ENCODE data around the gene ZNF778. TPM values are rescaled to one million over a fixed set of nuclear protein-coding genes. Genes with fewer than 3 reads are reported as not detected.
A peak's percentile ranks its signal among the peaks of the same experiment; 100 is the strongest.

ZNF778 gene
- 1 to 10 TPM; 5.0 to 6.1 (median 5.3) TPM for polyA plus RNA-seq (ENCODE audit: insufficient read length in 4 of 4)

DNA sequence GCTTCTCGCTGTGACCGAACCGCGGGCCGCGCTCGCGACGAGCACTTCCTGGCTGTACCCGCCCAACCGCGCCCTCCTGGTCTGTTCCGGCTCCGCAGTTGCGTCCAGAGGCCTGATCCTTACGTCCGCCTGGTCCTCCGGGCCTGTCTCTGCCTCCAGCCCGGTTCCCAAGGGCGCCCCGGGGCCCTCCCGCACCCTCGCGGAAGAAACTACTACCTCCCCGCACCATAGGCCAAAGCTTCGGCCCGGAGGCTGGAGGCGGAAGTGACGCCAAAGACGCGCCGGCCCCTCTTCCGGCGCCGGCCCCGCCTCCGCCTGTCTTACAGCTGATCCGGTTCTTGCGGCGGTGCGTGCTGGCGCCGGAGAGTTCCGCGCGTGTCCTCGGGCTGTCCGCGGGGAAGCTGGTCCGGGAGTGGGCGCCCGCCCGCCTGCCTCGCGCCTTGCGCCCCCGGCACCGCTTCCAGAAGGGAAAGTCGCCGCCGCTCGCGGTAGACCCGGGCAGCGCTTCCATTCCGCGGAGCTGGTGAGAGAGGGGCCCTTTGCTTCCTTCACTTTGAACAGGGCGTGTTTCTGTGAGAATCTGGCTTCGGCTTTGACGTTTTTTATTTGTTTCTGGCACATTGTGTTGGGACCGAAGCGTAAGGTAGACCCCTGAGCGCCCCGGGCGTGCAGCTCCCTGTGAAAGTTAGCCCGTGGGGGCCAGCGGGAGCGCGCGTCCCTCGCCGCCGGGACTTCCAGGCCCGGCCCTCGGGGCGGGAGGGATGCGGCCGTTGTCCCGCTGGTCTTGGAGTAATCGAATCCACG, at the start of gene ZNF778:
ZNF778 (plus strand) TSS at position 316 of the 804 bp plus-strand sequence. CDS start 3,425 bp downstream, outside the sequence.
- DNase-seq (ENCODE audit: low read depth in 4 of 4, low spot score in 3 of 4) = peak; percentile 62 to 73 (median 72)

DNA sequence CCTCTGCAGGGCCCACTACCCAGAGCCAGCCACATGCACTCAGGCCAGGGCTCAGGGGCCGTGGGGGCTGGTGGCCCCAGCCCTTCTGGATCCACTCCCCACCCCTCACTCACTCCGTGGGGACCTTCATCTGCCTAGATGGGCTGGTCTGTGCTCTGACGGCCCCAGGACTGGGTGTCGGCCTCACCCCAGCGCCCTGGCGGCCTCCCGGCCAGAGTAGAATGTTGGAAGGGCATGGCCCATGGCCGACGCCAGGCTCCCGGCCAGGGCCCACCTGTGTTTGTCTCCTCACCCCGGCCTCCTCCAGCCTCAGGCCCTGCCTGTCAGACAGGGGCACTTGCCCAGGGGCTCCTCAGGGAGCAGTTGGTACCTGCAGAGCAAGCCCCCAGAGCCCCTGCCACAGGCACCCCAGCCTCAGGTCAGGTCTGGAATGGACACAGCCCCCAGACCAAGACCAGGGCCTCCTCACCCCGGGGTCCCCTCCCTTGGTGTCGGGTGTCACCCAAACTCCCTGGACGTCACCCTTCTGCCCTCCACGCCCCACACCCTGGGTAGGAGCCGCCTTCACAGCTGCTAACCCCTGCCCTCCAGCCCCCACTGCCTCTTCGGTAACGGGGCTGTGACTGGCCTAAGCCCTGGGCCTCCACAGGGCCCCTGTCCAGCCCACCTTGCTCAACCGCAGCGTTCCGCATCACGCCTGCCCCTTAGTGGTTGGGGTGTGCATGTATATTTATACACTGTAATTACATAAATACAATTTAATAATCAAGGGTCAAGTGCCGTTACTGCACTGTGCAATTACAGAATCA, 48.9 kb upstream of the ZNF778 start:
- DNase-seq (ENCODE audit: low read depth in 4 of 4, low spot score in 3 of 4) = no peak

DNA sequence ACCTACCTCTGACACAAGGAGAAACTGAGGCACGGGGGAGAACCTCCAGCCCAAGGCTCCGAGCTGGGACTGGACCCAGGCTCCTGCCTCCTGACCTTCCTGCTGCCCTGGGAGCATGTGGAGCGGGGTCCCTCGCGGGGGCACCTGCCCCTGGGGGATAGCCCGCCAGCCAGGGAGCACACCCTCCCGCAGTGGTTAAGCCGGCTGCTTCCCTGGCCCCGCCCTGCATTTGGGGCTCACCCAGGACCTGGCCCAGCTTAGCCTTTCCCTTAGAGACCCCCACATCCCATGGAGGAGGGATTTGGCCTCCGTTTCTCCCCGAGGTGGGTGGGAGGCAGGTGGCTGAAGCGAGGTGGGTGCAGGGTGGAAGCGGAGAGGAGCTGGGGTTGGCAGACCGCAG, 47.7 kb upstream of the ZNF778 start:
- no peak for DNase-seq (ENCODE audit: low read depth in 4 of 4, low spot score in 3 of 4)

DNA sequence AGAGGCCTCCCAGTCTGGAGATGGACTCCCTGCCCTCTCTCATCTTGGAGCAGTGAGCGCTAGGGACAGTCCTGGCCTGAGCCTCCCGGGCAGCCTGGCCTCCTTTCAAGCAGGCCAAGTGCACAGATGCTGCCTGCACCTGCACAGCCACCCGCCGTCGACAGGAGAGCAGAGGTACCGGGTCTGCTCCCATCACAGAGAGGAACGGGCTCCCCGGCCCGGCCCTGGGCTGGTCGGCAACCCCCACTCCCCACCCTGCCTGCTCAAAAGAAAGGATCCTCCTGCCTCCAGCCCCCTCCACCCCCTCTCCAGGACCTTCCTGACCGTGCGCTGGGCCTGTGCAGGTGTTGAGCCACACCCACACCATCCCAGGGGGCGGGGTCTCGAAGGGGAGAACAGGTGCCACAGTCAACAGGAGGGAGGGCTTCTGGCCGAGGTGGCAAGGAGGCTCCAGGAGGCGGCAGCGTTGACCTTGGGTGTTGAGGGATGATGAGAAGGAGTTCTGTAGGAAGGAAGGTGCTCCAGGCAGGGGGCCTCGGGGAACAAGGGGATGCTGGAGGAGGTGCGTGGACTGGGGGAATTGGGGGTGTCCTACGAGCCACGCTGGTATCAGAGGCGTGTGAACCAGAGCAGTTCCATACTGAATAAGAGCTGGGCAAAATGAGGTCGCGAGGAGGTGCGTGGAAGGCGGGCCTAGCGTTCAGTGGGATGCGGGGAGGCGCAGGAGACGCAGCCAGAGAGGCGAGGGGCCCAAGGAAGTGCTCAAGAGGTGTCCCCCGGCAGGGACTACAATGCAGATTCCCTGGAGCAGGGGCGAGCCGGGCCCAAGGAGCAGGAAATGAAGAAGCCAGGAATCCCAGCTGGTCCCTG, 46.9 kb upstream of the ZNF778 start:
- no peak for DNase-seq (ENCODE audit: low read depth in 4 of 4, low spot score in 3 of 4)

DNA sequence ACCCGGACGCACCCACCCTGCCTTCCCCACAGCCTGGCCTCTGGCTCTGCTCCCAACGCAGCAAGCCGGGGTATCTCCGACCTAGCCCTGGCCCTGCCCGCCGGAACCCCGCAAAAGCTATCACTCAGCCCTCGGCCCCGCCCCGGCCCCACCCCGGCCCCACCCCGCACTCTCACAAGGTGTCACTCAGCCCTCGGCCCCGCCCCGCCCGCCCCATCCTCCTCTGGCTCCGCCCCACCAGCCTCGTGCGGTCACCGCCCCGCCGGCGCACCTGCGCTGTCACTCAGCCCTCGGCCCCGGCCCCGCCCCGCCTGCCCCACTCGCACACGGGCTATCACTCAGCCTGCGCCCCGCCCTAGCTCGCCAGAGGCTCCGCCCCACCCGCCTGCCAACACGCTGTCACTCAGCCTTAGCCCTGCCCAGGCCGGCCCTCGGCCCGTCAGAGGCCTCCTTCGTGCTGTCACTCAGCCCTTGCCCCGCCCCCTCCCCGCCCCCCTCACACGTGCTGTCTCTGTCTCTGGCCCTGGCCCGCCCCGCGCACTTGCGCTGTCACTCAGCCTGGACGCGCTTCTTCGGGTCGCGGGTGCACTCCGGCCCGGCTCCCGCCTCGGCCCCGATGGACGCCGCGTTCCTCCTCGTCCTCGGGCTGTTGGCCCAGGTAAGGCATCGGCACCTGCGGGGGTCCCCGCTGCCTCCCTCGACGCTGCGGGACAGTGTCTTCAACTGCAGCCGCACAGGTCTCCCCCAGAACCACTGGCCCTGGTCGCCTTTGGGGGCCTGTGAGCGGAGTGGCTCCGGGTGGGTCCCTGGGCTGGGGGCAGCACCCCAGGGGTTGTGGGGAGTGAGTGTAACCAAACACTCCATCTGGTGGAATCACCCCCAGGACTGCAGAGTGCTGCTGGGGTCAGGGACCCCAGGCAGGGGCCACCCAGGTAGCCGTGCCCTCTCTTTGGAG, 46.0 kb upstream of the ZNF778 start, which contains the start of gene CDH15:
CDH15 (plus strand) TSS at position 533 of the 955 bp plus-strand sequence; CDS start at position 617, 84 bp downstream.
- peak; percentile 70 to 82 (median 76) for DNase-seq (ENCODE audit: low read depth in 4 of 4, low spot score in 3 of 4)

DNA sequence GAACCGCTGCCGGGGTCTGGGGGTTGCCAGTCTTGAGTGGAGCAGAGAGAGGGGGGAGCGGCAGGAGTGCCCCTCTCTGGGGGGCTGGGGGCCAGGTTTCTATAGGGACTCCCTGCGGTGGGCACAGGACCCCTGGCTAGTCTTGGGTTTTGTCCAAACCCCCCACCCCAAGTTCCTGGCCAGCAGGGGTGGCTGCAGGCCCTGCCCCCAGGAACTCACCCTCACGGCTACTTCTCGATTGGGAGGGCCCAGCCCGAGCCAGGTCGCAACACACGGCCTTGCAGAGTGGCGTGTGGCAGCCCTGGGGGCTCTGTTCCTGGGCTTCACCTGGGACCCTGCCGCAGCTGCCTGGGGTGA, 45.4 kb upstream of the ZNF778 start:
- DNase-seq (ENCODE audit: low read depth in 4 of 4, low spot score in 3 of 4) = no peak

DNA sequence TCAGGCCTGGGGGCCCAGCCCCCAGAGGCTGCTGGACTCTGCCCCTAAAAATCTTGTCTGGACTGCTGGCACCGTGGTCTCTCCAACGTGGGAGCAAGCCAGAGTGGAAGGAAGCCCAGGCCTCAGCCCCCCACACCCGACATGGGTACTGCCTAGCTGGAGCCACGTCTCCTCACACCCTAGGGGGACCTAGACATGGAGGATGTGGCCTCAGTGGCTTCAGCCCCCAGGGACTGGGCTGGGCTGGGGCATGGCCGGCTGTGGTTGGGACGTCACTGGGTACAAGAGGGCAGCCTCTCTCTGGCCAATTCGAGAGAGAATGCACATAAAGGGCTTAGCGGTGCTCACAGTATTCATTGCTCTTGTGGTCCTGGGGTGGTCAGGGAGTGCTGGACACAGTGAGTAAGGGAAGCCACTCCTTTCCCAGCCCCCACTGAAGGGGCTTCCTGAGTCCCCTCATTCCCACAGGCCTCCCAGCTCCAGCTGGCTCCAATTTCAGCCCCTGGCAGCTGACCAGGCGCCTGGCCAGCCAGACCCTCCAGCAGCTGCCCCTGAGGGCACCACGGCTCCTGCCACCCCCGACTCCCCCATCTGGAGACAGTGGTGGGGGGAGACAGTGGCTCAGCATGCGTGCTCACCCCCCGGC, 44.9 kb upstream of the ZNF778 start:
- DNase-seq (ENCODE audit: low read depth in 4 of 4, low spot score in 3 of 4) = no peak

DNA sequence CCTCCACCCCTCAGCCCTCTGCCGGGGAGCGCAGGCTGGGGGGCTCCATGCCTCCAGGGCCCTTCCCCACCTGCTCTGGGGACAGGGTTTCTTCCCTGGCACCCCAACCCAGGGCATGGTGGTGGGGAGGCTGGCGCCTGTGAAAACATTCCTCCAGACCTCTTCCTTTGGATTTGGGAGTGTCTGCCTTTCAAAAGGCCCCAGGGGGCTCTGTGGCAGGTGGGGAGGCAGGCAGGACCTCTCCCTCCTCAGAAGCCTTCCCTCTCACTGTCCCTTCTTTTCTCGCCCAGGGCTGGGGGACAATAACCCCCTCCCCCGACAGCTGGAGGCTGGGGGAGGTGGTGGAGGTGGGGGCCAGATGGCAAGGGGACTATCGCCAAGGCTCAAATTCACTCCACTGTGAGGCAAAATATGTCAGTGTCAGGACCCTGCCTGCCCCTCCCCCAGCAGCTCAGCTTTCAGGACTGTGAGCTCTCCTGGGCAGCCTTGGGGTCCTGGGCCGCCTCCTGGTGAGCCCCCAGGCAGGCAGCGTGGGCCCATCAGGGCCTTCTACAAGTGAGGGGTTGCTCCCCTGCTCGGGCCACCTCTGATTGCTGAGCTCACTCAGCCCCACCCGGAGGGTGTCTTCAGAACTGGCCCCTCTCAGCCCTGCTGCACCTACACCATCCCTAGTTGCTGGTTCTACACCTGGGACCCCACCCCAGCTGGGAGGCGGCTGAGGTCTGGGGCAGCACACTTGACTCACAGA, 44.2 kb upstream of the ZNF778 start:
- DNase-seq (ENCODE audit: low read depth in 4 of 4, low spot score in 3 of 4) = no peak

DNA sequence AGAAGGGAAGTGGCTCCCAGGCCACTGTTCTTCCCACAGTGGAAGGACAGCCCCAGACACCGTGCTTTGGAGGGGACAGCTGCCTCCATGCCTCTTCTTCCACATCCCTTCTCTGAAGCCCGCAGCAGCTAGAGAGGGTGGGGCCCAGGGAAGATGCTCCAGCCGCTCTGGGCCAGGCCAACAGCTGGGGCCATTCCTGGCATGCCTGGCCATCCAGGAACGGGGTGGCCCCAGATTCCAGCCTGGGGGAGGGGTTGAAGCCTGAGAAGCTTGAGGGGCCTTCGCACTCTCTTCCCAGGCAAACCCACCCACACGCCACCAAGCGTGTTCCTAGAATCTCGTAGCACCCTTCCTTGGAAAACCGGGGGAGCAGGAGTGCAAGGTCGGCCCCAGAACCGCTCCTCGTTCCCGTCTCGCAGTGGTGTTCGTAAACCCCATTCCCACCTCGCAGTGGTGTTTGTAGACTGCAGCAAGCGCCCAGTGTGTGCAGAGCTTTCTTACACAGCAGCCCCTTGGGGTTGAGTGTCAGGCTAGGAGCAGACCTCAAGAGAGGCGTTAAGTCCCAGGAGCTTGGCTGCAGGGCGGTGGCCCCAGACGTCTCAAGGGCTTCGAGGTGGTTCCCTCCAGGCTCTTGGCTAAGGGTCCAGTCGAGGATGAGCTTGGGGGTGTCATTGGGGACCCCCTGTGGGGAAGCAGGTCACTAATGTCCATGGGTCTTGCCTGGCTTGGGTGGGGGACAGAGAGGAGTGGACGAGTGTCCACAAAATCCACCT, 43.3 kb upstream of the ZNF778 start:
- DNase-seq (ENCODE audit: low read depth in 4 of 4, low spot score in 3 of 4) = no peak

DNA sequence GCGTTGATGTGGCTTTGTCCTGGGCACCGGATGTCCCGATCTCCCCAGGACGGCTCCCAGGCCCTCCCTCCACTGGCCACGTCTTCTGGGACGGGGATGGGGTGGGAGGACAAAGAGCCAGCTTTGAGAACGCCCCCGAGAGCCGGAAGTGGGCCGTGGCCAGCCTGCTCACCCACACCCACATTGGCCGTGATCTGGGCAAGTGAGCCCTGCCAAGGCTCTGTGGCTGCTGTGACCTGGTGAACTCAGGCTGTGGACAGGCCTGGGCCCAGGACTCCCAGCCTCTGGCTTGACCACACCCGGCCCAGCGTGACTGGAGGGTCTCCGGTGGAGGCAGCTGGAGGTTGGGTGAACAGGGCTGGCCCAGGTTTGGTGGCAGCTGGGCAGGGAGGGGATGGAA, 42.6 kb upstream of the ZNF778 start:
- no peak for DNase-seq (ENCODE audit: low read depth in 4 of 4, low spot score in 3 of 4)

DNA sequence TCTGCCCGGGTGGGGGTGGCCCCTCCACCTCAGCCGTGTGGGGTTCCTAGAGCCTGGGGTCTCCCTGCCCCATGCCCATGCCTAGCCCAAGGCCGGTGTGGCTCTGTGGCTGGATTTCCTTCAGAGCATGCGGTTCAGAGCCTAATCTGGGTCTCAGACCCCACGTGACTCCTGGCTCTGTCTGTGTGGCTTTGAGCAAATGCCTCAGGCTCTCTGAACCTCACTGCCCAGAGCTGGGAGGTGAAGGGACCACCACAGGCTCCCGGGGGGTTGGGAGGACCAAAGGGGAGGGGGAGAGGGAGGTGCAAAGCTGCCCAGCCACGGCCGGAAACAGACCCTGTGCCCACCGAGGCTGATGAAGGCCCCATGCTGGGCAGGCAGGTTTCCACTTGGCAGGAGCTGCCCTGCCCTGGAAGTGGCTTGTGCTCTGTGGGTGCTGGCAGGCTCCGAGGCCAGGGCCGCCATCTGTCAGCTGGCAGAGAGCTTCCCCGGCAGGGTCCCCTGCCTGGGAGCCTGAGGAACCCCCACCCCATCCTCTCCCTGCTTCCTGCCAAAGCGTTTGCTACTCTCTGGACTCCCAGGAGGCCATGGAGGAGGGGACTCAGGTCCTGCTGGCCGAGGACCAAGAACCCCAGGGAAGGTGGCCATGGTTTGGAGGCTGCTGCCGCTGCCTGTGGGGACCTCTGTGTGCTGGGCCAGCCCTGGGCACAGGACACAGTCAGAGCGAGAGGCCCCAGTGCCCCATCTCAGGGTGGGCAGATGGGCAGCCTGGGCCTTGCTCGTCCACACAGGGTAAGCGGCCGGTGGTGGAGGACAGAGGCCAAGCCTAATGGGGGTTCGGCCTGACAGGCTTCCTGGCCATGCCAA, 42.0 kb upstream of the ZNF778 start:
- DNase-seq (ENCODE audit: low read depth in 4 of 4, low spot score in 3 of 4) = no peak

DNA sequence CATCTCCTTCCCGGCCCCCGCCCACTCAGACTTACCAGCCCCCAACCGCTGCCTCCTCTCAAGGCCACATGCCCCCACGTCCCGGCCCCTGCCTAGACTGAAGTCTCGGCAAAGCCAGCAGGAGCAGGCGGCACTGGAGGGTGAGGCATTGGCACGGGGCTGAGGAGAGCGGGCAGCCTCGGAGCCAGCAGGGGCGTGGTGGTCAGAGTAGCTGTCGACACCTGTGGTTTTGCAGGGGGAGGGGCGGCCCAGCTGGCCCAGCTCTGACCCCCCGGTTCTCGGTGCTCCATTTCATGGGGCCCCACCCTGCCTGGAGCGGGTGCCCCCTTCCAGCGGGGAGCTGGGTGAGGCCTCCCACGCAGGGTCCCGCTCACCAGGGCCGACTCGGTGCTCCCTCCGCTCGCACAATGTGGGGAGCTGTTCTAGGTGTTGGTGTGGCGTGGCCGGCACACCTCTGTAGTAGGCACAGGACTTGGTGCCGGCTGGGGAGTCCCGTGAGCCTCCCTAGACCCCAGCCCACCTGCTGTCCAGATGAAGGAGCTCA, 41.3 kb upstream of the ZNF778 start:
- no peak for DNase-seq (ENCODE audit: low read depth in 4 of 4, low spot score in 3 of 4)

DNA sequence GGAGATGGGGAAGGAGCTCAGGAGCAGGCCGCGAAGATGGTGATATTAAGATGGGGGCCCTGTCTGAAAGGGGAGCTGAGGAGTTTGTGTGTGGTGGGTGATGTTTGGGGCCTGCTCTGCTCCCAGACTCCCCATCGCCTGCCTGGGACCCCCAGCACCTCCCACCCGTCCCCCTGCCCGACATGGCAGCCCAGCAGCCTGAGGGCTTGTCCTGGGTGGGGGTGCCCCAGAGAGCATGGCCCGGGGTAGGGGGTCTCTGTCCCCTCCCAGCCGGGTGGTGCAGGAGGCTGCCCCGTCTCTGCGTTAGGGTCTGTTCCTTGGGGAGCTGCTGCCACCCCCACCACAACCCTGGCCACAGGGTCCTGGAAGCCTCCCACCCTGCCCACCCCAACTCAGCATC, 40.8 kb upstream of the ZNF778 start:
- DNase-seq (ENCODE audit: low read depth in 4 of 4, low spot score in 3 of 4) = no peak

DNA sequence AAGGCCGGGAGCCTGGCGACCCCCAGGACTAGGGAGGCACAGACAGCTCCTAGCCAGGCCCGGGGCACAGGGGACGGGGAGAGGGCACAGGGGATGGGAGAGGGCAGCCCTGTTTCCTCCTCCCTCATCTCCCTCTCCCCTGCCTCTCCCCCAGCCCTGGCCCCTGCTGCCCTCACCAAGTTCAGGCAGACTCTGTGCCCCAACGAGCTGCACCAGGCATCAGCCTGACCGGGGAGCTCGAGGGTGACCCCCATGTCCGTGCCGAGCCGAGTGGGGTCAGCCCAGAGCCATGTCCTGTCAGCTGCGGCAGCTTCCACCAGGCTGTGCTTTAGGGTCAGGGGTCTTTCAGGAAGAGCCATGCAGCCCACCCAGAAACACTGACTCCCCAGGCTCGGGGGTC, 40.0 kb upstream of the ZNF778 start:
- no peak for DNase-seq (ENCODE audit: low read depth in 4 of 4, low spot score in 3 of 4)

DNA sequence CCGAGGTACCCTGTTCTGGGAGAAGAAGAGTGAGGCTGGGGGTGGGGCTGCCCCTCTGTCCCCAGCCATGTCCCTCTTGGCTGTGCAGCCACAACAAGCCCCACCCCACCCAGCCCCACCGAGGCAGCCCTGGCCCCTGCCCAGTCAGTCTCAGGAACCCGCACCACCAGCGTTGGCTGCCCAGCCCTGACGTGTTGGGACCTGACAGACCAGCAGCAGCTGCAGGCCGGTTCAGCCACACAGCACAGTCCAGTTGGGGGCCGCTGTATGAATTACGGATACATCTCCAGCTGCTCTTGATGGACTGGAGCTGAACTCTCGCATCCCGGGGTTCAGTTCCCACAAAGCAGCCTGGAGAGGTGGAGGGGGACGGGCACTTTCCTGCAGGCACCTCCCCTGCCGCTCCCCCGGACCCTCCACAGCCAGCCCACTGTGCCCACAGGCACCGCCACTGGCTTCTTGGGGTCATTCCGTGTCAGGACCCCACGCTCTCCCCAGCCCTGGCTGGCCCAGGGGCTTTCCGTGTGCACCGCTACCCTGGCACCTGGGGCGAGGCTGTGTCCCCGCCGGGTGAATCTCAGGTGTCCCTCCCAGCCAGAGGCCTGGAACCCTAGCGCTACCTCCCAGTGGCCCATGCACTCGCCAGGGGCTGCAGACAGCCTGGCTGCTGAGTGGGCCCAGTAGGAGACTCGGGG, 38.9 kb upstream of the ZNF778 start:
- DNase-seq (ENCODE audit: low read depth in 4 of 4, low spot score in 3 of 4) = no peak

DNA sequence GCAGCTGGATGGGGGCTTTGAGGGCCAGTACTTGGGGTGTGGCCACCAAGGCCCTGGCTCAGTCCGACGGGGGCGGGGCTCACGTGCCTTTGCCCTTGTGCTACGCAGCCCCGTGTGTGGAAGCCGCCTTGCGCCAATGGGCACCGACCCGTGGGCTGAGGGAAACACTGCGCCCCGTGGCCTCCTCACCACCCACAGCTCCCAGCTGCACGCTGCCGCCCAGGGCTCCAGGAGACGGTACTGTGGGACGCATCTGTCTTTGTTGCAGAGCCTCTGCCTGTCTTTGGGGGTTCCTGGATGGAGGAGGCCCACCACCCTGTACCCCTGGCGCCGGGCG, 38.4 kb upstream of the ZNF778 start:
- DNase-seq (ENCODE audit: low read depth in 4 of 4, low spot score in 3 of 4) = no peak
